Muscle of back (tissue), 11 donors: ENCODE results near the gene MEOX1. TPM values are rescaled to one million over a fixed set of nuclear protein-coding genes. Genes with fewer than 3 reads are reported as not detected.
"Not testable (repeated sequence)": the region's sequence is repeated elsewhere in the genome, so short reads cannot be mapped to it uniquely, and the experiment has no call there.

Source experiments
- DNase-seq, 3 donors: peaks; one replicate each; pipeline versions ENCODE4 v3.0.0 to v3.0.0-alpha.2; 2013
- polyA plus RNA-seq, 10 donors: library from polyadenylated mRNA; unstranded; fragments of 120-200 nt; gene quantifications; one replicate each; pipeline ENCODE4 v1.2.1, GENCODE V29; 2013; ENCODE audit not compliant: insufficient read length in 10 of 10

MEOX1 gene
- polyA plus RNA-seq, 10 donors: 9.4 to 22.3 (median 14.0) TPM

DNA sequence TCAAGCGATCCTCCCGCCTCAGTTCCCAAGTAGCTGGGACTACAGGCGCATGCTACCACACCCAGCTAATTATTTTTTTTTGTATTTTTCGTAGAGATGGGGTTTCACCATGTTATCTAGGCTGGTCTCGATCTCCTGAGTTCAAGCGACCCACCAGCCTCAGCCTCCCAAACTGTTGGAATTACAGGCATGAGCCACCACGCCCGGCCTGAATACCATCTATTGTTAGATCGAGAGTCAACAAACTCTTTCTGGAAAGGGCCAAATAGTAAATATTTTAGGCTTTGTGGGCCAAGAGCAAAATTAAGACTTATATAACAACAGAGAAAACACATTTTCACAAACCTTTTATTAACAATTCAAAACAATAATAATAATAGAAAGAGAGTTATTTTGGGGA is 41.6 kb downstream of the MEOX1 start:
- DNase-seq: no peak

DNA sequence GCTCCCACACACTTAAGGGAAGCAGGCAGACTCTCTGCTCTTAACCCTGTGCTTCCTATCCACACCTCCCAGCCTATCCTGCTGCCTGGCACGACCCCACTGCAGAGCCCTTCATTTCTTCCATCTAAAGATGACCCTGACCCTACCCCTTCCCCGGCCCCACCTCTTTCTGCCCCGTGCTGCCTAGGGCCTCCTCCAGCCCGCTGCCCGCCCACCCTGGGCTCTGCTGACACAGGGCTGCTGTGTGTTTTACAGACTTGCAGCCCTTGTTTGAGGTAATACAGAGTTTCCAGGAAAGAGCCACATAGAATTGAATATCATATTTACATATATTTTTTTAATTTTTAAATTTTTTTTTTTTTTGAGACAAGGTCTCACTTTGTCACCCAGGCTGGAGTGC is 42.0 kb downstream of the MEOX1 start:
- no peak for DNase-seq

DNA sequence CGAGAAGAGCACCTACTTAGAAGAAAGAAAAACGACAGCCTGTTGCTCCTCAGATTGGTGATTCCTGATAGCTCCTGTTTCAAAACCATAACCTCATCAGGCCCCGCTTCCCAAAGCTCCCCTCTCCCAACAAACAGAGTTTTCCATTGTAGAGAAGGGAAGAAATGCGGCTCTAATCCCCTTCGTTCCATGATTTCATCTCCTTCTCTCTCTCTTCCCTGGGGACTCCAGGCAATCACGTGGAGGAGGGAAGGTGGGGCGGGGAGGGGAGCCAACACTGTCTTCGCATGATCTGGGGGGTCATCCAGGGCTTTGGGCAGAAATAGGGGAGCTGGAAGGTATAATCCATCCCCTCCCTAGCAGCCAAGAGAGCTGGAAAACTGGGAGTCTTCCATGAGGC is 43.4 kb downstream of the MEOX1 start:
- peak in 1 of 3 donors; percentile 55 for DNase-seq

DNA sequence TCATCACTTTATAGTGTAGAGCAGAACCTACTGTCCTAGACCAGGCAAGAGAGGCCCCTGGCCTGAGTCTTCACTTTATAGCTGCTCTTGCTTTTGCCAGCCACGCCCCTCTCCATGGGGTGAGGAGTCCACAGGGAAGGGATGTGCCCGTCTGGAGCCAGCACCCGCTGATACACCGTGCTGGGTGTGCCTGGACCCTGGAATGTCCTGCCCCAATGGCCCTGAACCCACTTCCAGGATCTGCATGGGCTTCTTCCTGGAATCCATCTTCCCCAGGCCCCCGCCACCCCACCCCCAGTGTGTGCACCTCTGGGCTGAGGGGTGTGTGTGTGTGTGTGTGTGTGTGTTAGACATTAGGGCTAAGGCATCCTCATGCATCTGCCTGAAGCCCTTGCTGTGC is 44.9 kb downstream of the MEOX1 start:
- DNase-seq: no peak

DNA sequence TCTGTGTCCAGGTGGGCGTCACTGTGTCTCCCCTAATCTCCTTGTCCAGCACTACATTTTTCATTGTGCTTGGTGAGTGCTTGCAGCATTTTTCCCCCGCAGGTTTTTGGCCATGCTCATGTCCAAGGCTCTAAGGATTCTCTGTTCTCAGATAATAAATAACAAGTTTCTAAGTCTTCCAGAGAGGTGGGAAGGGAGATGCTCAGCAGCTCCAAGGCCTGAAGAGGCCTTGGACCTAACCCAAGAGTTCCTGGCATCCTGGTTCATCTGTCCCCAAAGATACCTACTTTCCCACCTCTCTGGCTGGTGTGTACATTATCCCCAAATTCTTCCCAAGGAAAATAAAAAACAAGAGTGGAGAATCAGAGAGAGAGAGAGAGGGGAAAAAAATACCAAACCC is 45.3 kb downstream of the MEOX1 start:
- DNase-seq: peak in 1 of 3 donors; percentile 73

DNA sequence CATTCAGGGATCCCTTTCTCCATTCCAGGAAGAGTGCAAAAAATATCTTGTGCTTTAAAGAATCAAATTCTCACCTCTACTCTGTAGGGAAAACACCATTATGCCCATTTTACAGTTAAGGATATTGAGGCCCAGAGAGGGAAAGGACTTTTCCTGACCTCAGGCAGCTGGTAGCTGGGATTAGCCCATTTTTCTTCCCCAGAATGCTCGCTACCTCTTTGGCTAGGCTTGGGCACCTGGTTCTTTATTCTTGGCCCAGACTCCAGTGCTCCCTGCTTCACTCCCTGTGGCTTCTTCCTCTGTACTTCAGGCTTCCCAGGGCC is 45.7 kb downstream of the MEOX1 start:
- no peak for DNase-seq

DNA sequence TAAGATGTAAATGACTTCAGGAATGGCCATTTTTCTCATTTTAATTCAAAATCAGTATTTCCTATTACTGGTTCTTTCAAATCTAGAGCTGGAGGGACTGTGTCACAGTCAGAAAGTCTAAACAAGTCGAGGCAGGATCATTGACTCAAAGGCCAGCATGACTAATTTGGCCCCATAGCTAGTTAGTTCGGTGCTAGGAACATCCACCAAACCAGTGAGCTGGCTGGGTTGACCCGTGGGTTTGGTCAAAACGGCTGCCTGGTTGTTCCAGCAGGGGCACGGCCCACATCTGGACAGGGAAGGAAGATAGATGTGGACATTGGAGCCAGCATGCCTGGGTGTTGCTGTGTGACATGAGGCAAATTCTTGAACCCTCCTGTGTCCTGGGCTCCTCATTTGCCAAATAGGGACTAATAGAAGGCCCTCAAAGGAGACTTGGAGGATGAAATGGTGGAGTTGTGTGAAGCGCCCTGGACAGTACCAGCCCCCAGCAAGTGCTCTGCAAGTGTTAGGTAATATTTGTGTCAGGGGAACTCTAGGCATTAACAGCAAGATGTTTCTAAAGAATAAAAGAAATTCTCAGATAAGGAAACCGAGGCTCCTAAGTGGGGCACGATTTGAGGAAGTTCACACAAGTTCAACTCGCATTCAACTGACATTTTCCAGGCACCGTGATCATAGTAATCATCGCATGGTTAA is 46.2 kb downstream of the MEOX1 start:
- DNase-seq: no peak

DNA sequence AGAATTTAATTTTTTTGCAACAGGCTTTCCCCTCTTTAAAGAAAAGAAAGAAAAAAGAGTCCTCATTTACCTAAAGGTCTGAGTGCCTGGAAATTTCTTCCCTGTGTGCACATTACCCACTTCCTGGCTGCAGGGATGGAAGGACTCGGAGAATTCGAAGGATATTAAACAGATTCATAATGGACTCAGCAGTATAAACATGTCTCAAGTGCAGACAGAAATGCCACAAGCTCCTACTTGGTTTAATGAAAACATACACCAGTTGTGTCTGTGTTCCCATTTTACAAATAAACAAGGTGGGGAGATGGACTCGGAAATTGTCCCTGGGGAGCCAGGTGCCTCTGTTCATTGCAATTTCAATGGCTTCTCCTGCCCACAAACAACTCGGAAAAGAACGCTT is 47.2 kb downstream of the MEOX1 start:
- peak in 1 of 3 donors; percentile 34 for DNase-seq

DNA sequence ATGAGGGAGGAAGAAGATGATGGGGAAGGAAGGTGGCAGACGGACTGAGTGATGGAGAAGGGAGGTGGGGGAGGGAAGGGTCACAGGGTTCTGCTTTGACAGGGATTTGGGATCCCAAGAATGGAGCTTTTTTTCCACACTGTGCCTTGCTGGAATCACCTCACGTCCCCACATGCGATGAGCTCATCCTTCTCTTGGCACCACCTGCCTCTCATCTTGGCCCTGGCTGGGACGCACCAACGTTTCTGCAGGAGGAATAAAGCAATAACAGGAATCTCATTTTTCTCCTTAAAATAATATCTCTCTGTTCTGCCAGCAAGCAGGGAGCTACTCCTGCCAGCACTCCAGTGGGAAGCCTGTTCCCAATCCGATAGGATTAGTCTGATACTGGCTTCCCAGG is 47.8 kb downstream of the MEOX1 start:
- DNase-seq: peak in 1 of 3 donors; percentile 70

DNA sequence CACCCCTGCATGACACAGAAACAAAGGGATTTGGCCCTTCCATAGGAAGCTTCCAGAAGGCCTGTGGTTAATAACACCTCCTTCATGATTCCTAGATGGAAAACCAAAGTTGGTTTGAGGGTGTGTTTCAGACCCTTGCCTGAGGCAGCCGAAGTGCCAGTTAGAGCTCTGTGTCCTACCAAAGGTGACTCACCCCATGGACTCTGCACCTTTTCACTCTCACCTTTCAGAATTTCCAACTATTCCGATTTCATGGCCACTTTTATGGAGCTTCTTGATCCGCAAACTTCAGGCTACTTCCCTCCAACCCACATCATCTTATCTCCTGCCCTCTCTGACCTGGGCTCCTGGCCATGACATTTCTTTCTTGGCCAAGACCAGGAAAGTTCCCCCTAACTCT is 49.2 kb downstream of the MEOX1 start:
- DNase-seq: no peak

DNA sequence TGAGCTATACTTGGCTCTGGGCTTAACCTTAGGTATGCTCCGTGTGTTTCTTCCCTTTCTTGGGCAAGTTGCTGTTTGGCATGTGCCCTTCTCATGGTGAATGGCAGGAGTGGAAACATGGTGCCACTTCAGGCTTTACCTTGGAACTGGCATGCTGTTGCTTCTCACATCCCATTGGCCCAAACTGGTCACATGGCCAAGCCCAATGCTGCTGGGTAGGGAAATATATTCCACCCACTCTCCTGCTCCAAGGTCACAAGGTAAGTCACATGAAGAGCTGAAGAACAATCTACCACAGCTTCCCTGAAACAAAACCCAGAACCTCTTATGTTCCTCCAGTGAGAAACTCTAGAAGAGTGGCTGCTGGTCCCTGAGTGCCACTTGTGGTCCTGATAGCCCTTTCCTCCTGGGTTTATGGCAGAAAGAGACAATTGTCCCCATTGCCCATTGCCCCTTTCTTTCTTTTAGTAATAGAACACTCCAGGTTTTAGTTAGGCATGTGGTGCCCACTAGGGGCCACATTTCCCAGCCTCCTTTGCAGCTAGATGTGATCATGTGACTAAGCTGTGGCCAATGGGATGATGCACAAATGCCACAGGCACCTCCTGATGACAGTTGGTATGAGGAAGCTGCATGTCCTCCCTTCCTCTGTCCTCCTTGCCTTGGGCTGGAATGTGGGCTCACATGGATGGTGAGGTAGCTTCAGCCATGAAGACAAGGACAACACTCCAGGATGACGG is 50.3 kb downstream of the MEOX1 start:
- no peak for DNase-seq

DNA sequence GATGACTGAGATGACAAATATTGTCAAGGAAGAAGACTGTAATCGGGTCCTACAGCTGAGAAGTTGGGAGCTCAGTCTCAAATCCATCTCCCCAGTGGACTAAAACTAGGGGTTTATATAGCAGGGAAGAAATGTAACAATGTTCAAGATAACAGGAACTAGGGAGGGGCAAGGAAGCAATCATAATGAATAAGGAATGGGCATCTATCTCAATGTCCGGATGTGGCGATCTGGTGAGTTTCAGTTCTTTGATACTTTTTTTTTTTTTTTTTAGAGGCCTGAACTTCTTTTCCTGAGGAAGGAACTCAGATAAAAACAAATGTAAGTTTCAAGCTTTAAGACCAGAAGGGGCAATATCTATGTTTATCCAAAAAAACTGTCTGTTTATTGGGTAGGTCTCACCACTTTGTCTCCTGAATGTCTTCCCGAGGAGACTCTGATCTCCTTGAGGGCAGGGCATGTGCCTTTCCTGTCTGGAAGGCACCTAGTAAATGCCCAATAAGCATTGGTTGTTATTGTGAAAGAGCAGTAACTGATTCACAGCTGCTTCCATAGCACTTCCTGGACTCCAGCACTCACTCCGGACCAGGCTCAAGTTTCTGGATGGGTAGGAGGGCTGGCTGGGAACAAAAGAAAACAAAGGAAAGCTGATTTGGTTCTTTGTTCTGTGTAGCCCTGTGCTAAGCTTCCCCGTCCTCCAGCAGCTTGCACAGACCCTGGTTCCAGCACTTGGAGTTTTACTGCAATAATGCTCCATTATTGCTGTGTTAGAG is 51.9 kb downstream of the MEOX1 start:
- DNase-seq: peak in 1 of 3 donors; percentile 23

DNA sequence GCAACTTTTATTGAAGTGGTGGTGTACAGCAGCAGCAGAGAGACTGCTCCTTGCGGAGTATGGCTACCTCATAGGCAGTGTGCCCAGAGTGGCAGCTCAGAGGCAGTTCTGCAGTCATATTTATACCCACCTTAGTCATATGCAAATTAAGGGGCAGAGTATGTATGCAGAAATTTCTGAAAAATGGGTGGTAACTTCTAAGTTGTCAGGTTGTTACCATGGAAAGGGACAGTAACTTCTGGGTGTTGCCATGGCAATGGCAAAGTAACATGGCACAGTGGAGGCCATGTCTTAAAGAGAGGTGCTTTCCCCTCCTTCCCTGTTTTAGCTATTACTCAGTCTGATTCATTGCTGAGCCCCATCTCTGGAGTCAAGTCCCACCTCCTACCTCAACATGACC is 53.4 kb downstream of the MEOX1 start:
- DNase-seq: no peak

DNA sequence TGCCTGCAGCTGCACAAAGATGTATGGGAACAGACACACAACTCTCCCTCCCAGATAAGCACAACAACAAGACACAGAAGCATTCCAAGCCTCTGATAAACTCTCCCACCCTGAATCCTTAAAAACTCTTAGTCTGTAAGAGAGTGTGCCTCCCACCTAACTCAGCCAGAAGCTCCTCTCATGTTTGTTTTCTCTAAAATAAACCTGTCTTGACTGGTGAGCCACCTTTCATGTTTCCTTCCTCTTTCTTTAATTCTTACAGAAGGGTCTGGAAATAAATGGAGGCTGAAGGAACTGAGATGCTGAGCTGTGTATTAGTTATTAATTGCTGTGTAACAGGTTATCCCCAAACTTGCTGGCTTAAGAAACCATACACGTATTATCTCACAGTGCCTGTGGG is 57.2 kb downstream of the MEOX1 start:
- no peak for DNase-seq

DNA sequence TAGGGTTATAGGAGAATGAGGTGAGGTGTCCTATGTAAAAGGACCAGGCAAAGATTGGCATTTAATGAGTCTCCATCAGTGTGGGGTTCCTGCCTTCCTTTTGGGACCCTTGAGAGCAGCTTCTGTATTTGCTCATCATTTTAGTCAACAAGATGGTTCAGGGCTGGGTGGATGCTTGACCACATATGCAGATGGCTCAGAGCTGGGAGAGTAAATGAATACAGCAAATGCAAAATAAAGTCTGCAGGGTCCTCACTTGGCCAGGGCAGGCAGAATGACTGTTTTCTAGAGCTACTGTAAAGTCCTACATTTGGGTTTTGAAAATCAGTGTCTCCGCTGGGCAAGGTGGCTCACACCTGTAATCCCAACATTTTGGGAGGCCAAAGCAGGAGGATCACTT is 58.4 kb downstream of the MEOX1 start:
- no peak for DNase-seq

DNA sequence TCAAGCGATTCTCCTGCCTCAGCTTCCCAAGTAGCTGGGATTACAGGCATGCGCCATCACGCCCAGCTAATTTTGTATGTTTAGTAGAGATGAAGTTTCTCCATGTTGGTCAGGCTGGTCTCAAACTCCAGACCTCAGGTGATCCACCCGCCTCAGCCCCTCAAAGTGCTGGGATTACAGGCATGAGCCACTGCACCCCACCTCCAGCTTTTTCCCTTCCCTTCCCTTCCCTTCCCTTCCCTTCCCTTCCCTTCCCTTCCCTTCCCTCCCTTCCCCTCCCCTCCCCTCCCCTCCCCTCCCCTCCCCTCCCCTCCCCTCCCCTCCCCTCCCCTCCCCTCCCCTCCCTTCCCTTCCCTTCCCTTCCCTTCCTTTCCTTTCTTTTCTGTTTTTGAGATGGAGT is 59.2 kb downstream of the MEOX1 start:
- not testable (repeated sequence) for DNase-seq

DNA sequence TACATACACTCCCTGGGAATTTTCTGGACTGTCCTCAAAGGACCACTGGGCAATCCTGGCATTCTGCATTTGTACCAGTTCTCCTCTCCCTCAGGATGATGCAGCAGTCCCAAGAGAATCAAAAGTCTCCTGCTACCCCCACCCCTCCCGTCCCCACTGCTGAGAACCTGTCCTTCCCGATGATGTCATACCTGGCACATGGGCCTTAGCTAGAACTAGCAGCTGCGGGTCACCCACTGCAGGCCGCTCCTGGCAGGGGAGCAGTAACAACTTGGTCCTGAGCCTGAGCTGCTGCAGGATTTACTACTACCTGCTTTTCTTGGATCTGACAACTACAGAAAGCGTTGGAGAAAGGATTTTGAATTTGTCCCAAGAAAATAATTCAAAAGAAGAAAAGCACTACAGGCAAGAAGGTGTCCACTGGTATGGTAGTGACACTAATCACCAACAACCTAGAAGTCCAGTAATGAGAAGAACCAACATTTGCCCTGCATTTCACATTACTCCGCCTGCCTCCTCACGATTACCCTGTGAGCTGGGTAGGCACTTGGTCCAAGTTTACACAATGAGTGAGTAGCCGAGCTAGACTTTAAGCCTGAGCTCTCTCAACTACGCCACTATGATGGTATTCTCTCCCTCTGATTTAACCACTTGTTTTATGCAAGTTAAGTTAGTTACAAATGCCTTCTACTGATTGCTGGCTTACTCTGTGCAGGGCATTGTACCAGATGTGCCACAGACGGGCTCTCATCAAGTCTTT is 60.3 kb downstream of the MEOX1 start:
- DNase-seq: peak; percentile 52 to 82 (median 69)

DNA sequence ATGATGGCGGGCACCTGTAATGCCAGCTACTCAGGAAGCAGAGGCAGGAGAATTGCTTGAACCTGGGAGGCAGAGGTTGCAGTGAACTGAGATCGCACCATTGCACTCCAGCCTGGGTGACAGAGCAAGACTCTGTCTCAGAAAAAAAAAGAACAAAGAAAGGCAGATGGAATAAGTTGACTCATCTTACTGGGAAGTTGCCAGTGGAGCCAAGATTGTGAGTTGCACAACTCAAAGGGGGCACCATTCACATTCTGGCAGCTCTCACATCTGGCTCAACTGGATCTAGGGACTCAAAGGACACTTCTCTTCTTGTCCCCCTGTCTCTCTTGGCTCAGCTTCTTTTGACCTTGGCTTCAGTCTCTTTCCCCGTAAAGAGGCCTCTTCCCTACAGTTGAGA is 61.9 kb downstream of the MEOX1 start:
- DNase-seq: peak in 2 of 3 donors; percentile 61 to 63

DNA sequence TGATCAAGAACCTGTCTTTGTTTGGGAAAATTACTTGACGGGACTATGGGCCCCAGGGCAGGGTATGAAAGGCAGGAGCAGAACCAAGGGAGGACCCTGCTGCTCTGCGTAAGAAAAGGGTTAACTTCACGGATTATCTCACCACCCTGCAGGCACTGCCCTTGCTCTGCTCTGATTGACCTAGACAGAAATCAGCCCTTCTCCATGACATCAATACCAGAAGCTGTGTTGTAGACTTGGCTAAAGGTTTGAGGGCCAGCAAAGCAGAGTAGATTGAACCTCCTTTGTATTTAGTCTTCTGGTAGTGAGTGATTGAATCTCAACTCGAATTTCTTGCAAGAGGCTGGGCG is 62.7 kb downstream of the MEOX1 start:
- DNase-seq: no peak

DNA sequence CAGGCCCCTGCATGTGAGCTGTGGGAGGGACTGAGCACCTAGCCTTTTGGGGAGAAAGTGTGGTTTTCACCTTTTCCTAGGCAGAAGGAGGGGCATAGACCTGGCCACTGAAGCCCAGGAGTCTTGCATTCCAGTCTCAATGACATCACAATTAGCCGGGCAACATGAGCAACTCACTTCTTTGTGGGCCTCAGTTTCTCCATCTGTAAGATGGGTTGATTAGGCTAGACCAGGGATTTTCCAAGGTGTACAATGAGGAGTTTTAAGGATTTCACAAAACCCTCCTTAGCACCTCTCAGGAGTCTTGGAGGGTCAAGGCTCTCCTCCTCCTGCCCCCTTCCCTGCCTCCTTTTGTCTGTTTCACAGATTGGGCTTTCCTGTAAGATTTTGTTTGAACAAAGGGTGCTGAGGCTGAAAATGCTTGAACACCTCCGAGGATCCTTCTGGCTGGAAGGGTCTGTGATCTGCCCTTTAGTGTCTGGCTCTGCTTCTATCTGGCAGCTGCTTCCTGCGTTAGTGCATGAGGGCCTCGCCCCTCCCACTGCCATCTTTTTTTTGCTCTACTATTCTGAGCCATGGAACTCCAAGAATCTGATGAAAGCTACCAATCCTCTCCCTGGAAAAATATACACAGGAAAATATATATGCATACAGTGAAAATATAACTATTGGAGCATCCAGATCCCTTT is 63.2 kb downstream of the MEOX1 start:
- peak in 1 of 3 donors; percentile 52 for DNase-seq

DNA sequence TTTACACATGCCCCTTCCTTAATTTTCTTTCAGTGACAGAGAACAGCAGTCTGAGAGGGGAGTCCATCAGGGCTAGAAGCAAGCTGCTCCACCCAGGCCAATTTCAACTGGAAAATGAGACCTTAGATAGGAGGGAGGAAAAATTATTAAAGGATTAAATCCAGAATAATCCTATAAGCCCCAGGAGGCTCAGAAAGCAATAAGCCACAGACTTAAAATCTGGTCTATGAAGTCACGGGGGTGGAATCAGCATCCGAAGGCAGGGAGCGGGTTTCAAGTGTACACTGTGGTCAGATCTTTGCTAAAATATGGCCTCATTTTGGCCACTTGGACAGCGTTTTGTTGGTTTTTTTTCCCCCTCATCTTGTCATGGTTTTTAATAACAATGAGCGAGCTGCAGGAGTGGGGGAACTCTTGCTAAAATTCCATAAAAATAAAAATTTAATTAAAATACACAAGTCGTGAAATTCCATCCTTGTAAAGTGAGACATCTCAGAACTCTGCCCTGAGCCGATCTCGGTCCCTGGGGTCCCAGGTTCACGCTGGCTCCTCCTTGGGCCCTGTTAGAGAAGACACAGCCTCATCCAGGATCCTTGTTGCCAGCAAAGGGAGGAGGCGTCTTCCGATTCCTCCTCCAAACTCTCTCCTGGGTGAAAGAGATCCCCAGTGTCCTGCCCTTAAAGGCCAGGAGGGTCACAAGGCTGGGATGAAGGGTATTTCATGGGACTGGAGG is 63.9 kb downstream of the MEOX1 start:
- peak in 1 of 3 donors; percentile 74 for DNase-seq
